Activated CD8-positive, alpha-beta memory T cell treated with anti-CD3 and anti-CD28 coated beads for 1 hour (primary cell): ENCODE results near the gene CDH2.

Experiments
- DNase-seq, 2 donors: peaks; one replicate each; pipeline ENCODE4 v3.0.0-alpha.2; 2020; ENCODE audit warnings: low read depth in 1 of 2; ENCODE audit errors: extremely low read depth in 1 of 2

The CDH2 gene

GRCh38 chr18:28045880-28046279, 131.1 kb downstream of the CDH2 start:
- no peak for DNase-seq

- DNase-seq: no peak
These were observed 131.6 kb downstream of the CDH2 start for GRCh38 chr18:28045176-28045810.

- DNase-seq: no peak
These were observed 132.9 kb downstream of the CDH2 start for GRCh38 chr18:28044036-28044435.

GRCh38 chr18:28043631-28044030, 133.3 kb downstream of the CDH2 start:
- no peak for DNase-seq

- no peak for DNase-seq
These were observed 135.6 kb downstream of the CDH2 start for GRCh38 chr18:28041366-28041765.

GRCh38 chr18:28040716-28041115, 136.2 kb downstream of the CDH2 start:
- DNase-seq: no peak

GRCh38 chr18:28040211-28040610, 136.7 kb downstream of the CDH2 start:
- no peak for DNase-seq

- no peak for DNase-seq
These were observed 137.2 kb downstream of the CDH2 start for GRCh38 chr18:28039691-28040090.

- DNase-seq: no peak
These were observed 137.9 kb downstream of the CDH2 start for GRCh38 chr18:28039078-28039477.

- no peak for DNase-seq
These were observed 140.4 kb downstream of the CDH2 start for GRCh38 chr18:28036488-28036887.

GRCh38 chr18:28034567-28034966, 142.4 kb downstream of the CDH2 start:
- DNase-seq: no peak

- no peak for DNase-seq
These were observed 144.8 kb downstream of the CDH2 start for GRCh38 chr18:28032177-28032576.

- DNase-seq: no peak
These were observed 146.5 kb downstream of the CDH2 start for GRCh38 chr18:28030458-28030857.

GRCh38 chr18:28027755-28028154, 149.2 kb downstream of the CDH2 start:
- DNase-seq: no peak

GRCh38 chr18:28019425-28020108, 157.4 kb downstream of the CDH2 start:
- no peak for DNase-seq

- DNase-seq: no peak
These were observed 158.6 kb downstream of the CDH2 start for GRCh38 chr18:28018351-28018750.

- DNase-seq: no peak
These were observed 161.3 kb downstream of the CDH2 start for GRCh38 chr18:28015671-28016070.

- no peak for DNase-seq
These were observed 163.9 kb downstream of the CDH2 start for GRCh38 chr18:28013066-28013465.

GRCh38 chr18:28012336-28012735, 164.6 kb downstream of the CDH2 start:
- DNase-seq: no peak

GRCh38 chr18:28009589-28009988, 167.3 kb downstream of the CDH2 start:
- no peak for DNase-seq

- no peak for DNase-seq
These were observed 169.1 kb downstream of the CDH2 start for GRCh38 chr18:28007841-28008240.

GRCh38 chr18:28005164-28005563, 171.8 kb downstream of the CDH2 start:
- DNase-seq: no peak

GRCh38 chr18:28004606-28005005, 172.3 kb downstream of the CDH2 start:
- DNase-seq: no peak
